Ishikawa (cell line): Measurements from ENCODE around the gene ZCCHC10.

Source experiments
- CEBPB ChIP-seq: IDR thresholded peaks from 2 replicates; pipeline ENCODE4 v1.6.1; 2012
- CREB1 ChIP-seq: IDR thresholded peaks from 2 replicates; pipeline ENCODE4 v1.6.1; 2012; ENCODE audit warnings: low read depth
- FOXM1 ChIP-seq: IDR thresholded peaks from 2 replicates; pipeline ENCODE4 v1.6.1; 2012; ENCODE audit warnings: low read depth, borderline replicate concordance
- RAD21 ChIP-seq: IDR thresholded peaks from 2 replicates; pipeline ENCODE4 v1.6.1; 2012; ENCODE audit warnings: low read depth
- TCF12 ChIP-seq: IDR thresholded peaks from 2 replicates; pipeline ENCODE4 v1.6.1; 2012; ENCODE audit warnings: low read depth
- TEAD4 ChIP-seq: IDR thresholded peaks from 2 replicates; pipeline ENCODE4 v1.6.1; 2012
- YY1 ChIP-seq: IDR thresholded peaks from 2 replicates; pipeline ENCODE4 v1.6.1; 2012; ENCODE audit warnings: low read depth

DNA sequence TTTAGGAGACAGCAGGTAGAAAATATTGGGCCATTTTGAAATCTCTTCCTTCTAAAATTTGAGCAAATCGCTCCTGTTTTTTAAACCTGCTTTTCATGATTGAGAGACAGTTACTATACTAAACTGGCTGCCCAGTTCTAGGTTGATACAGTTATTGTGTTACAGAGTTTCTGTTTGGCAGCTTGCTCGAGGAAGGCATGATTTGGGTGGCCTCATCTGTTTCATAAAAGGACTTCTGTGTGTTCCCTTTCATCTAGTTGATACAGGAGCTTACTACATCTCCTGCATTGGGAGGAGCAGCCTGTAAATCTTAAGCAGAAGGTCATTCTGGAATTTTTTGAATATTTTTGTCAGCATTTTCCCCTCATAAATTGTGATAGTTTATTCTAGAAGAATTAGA lies 39.7 kb upstream of the ZCCHC10 start:
- TF ChIP-seq FOXM1 (no peak), CEBPB (no peak), YY1 (no peak), TEAD4 (no peak), CREB1 (no peak), RAD21 (no peak), TCF12 (no peak)
